Measurements from ENCODE around the gene CNTNAP5. TPM values are rescaled to one million over a fixed set of nuclear protein-coding genes. Genes with fewer than 3 reads are reported as not detected.

CNTNAP5 gene
- total and polyA plus RNA-seq, 2 of the 13 experiments (the other 11 are each of a cell fraction or from before 2014, with no cell fraction given) = not detected

DNA sequence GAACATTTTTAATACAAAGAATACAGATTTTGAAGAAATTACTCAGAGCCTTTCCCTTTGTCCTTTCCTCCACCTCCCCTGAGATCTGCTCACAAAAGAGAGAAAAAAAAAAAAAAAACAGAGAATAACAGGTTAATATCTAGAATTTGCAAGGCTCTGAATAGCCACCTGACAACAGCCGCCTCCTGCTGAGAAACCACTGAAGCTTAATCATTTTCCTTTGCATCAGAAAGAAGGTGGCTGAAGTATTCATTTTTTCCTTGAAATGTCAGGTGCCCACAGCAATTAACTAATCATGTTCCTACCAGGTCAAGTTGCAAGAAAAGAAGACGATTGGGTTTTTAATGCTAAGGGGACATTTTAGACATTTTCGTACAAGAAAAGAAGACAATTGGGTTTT lies 21.2 kb downstream of the CNTNAP5 start (continued):
- TF ChIP-seq ZNF549 (CRISPR knock-in tag; IDR thresholded peaks at IDR 0.05) = no peak
- TF ChIP-seq, protein P1, sequence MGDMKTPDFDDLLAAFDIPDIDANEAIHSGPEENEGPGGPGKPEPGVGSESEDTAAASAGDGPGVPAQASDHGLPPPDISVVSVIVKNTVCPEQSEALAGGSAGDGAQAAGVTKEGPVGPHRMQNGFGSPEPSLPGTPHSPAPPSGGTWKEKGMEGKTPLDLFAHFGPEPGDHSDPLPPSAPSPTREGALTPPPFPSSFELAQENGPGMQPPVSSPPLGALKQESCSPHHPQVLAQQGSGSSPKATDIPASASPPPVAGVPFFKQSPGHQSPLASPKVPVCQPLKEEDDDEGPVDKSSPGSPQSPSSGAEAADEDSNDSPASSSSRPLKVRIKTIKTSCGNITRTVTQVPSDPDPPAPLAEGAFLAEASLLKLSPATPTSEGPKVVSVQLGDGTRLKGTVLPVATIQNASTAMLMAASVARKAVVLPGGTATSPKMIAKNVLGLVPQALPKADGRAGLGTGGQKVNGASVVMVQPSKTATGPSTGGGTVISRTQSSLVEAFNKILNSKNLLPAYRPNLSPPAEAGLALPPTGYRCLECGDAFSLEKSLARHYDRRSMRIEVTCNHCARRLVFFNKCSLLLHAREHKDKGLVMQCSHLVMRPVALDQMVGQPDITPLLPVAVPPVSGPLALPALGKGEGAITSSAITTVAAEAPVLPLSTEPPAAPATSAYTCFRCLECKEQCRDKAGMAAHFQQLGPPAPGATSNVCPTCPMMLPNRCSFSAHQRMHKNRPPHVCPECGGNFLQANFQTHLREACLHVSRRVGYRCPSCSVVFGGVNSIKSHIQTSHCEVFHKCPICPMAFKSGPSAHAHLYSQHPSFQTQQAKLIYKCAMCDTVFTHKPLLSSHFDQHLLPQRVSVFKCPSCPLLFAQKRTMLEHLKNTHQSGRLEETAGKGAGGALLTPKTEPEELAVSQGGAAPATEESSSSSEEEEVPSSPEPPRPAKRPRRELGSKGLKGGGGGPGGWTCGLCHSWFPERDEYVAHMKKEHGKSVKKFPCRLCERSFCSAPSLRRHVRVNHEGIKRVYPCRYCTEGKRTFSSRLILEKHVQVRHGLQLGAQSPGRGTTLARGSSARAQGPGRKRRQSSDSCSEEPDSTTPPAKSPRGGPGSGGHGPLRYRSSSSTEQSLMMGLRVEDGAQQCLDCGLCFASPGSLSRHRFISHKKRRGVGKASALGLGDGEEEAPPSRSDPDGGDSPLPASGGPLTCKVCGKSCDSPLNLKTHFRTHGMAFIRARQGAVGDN (CRISPR knock-in tag; IDR thresholded peaks at IDR 0.05) = no peak
- TF ChIP-seq CCDC6 (CRISPR knock-in tag; IDR thresholded peaks at IDR 0.05) = no peak
- TF ChIP-seq TBX3 (IDR thresholded peaks at IDR 0.05; ENCODE audit: borderline replicate concordance) = no peak
- no peak for TF ChIP-seq ZNF879 (CRISPR knock-in tag; IDR thresholded peaks at IDR 0.05)
- no peak for TF ChIP-seq HES4 (CRISPR knock-in tag; IDR thresholded peaks at IDR 0.05; ENCODE audit: borderline replicate concordance)
- TF ChIP-seq ZNF234 (CRISPR knock-in tag; conservative IDR thresholded peaks at IDR 0.05) = no peak

DNA sequence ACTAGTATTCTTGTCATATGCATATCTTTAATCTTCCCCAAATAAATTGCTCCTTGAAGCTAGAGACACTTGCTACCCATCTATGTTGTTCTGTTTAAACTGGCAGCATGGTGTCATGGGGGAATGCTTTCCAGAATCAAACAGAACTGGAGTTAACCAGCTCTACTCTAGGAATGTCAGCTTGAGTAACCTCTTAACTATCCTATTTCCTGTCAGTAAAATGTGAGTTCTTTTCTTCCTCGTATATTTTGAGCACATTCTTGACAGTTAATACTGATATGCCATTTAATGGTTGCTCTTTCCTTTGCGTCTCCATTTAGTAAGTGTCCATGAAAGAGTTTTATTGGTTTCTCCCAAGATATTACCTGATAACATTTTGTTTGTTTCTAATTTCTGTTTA lies 23.0 kb downstream of the CNTNAP5 start:
- in situ Hi-C loops (cut with HindIII; ENCODE audit: extremely low pct_ligation_motif_present, low pct_unique_long_range_greater_than_20kb) (no loop called here), intact Hi-C loops (cut with micrococcal nuclease; ENCODE audit: unreplicated experiment) (no loop called here)
- DNase-seq (ENCODE audit: low spot score) (no peak), FAIRE-seq (no peak), ATAC-seq (no peak)
- no peaks in the 10 kb centered on the region for H3K4me1 ChIP-seq (ENCODE audit: insufficient read depth, low read length)
- no peaks in the 10 kb centered on the region for H4K20me1 ChIP-seq (ENCODE audit: insufficient read depth, low read length)
- no peaks in the 10 kb centered on the region for H3K79me2 ChIP-seq (ENCODE audit: insufficient read depth, low read length)
- H3K4me3 ChIP-seq (replicated peaks in 1 of 3; ENCODE audit: insufficient read depth in 1 of 3, low read depth in 2 of 3, low read length in 3 of 3) = no peak overlapping the region
- no TSS peak for BruUV-seq (replicated peaks)
- H3K4me2 ChIP-seq (ENCODE audit: low read depth, low read length) = no peak overlapping the region
- H3K27ac ChIP-seq (ENCODE audit: extremely low read length, insufficient read depth, low read length) = no peak overlapping the region
- WGBS (ENCODE audit: low lambda C conversion rate) = 2% methylated on average over 2 of the region's 2 CpGs
- ChIA-PET POLR2A (no interaction called here), CTCF (ENCODE audit: low intra/inter-chr PET ratio, low total read pairs) (no interaction called here)
- TF ChIP-seq, protein P2, sequence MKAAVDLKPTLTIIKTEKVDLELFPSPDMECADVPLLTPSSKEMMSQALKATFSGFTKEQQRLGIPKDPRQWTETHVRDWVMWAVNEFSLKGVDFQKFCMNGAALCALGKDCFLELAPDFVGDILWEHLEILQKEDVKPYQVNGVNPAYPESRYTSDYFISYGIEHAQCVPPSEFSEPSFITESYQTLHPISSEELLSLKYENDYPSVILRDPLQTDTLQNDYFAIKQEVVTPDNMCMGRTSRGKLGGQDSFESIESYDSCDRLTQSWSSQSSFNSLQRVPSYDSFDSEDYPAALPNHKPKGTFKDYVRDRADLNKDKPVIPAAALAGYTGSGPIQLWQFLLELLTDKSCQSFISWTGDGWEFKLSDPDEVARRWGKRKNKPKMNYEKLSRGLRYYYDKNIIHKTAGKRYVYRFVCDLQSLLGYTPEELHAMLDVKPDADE (CRISPR knock-in tag; IDR thresholded peaks at IDR 0.05) = no peak
- TF ChIP-seq ZBTB7A (CRISPR knock-in tag; IDR thresholded peaks at IDR 0.05) = no peak
- no peak for TF ChIP-seq ZFY (CRISPR knock-in tag; IDR thresholded peaks at IDR 0.05)
- no peak for TF ChIP-seq ZIK1 (CRISPR knock-in tag; IDR thresholded peaks at IDR 0.05; ENCODE audit: borderline replicate concordance, low read depth)
- no peak for TF ChIP-seq PTBP1 (IDR thresholded peaks at IDR 0.05; ENCODE audit: low read depth, low read length, poor library complexity, severe bottlenecking)
- no peak for TF ChIP-seq ZNF775 (CRISPR knock-in tag; IDR thresholded peaks at IDR 0.05; ENCODE audit: borderline replicate concordance)
- TF ChIP-seq, protein P3, sequence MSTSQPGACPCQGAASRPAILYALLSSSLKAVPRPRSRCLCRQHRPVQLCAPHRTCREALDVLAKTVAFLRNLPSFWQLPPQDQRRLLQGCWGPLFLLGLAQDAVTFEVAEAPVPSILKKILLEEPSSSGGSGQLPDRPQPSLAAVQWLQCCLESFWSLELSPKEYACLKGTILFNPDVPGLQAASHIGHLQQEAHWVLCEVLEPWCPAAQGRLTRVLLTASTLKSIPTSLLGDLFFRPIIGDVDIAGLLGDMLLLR (CRISPR knock-in tag; IDR thresholded peaks at IDR 0.05) = no peak
- no peak for TF ChIP-seq ZNF616 (CRISPR knock-in tag; IDR thresholded peaks at IDR 0.05; ENCODE audit: low read depth)
- no peak for TF ChIP-seq ZSCAN12 (CRISPR knock-in tag; IDR thresholded peaks at IDR 0.05)
- no peaks in the 10 kb centered on the region for H3K9me3 ChIP-seq (ENCODE audit: low read length)
- H3K9ac ChIP-seq (ENCODE audit: insufficient read depth, low read depth, low read length) = no peak overlapping the region
- no peaks in the 10 kb centered on the region for H3K36me3 ChIP-seq (replicated peaks in 1 of 2; ENCODE audit: control insufficient read depth in 1 of 2, insufficient read depth in 2 of 2, low read length in 2 of 2)
- H3K27me3 ChIP-seq (ENCODE audit: control insufficient read depth in 1 of 2, insufficient read depth in 2 of 2, low read length in 2 of 2) = no peaks in the 10 kb centered on the region
- no peak overlapping the region for H2AFZ ChIP-seq (ENCODE audit: low read length)
